Adrenal gland (tissue), 12 donors: ENCODE results near the gene PRR27. TPM values are rescaled to one million over a fixed set of nuclear protein-coding genes. Genes with fewer than 3 reads are reported as not detected.

ENCODE experiments used
- DNase-seq, 7 donors: peaks; one replicate each; pipeline ENCODE4 v3.0.0-alpha.2; 2019 to 2020
- H3K27ac ChIP-seq, 5 donors: fragments of 200-600 bp; sonication (generic) in 4 of 5; 1 replicate in 3 of 5; 2 replicates in 2 of 5; pipeline versions ENCODE4 v1.5.1 to v1.8.0; 2016 to 2020; ENCODE audit warnings: mild to moderate bottlenecking in 1 of 5
- H3K27me3 ChIP-seq: fragments of 200-600 bp; 2 replicates; pipeline ENCODE4 v1.8.0; 2021
- H3K36me3 ChIP-seq, 2 donors: fragments of 200-600 bp; replicated peaks in 1 of 2; 1 replicate in 1 of 2; 2 replicates in 1 of 2; pipeline versions ENCODE4 v1.5.1 to v1.8.0; 2018 to 2022
- H3K4me1 ChIP-seq, 2 donors: fragments of 200-600 bp; replicated peaks in 1 of 2; 1 replicate in 1 of 2; 2 replicates in 1 of 2; pipeline versions ENCODE4 v1.5.1 to v1.8.0; 2018 to 2021
- H3K4me3 ChIP-seq, 4 donors: fragments of 200-600 bp; sonication (generic) in 3 of 4; one replicate each; pipeline ENCODE4 v1.5.1; 2016 to 2018
- H3K9me3 ChIP-seq, 3 donors: fragments of 200-600 bp; sonication (generic) in 1 of 3; replicated peaks in 1 of 3; 1 replicate in 2 of 3; 2 replicates in 1 of 3; pipeline versions ENCODE4 v1.5.1 to v1.8.0; 2016 to 2021
- CTCF ChIP-seq, 6 experiments: fragments of 450-650 bp in 4 of 6; fragments of 200-600 bp in 2 of 6; sonication (generic) in 1 of 6; IDR thresholded peaks; 1 replicate in 5 of 6; 2 replicates in 1 of 6; pipeline versions ENCODE4 v1.5.1 to v1.8.0; 2016 to 2021; ENCODE audit warnings: antibody characterized with exemption in 6 of 6, mild to moderate bottlenecking in 2 of 6, moderate library complexity in 1 of 6
- POLR2A ChIP-seq, 2 donors: fragments of 450-650 bp; IDR thresholded peaks; one replicate each; pipeline ENCODE4 v1.6.1; 2017; ENCODE audit warnings: antibody characterized with exemption in 2 of 2, mild to moderate bottlenecking in 2 of 2, moderate library complexity in 1 of 2
- WGBS, 4 donors: extraction: QIAGEN DNeasy Blood & Tissue Kit in 2 of 4; methylation state at CpG; one replicate each; pipeline versions ENCODE4 v1.1.5 to v1.1.7; 2013 to 2017; 5-methylcytosine and 5-hydroxymethylcytosine counted together
- intact Hi-C, 2 donors: fragments of 100-400 bp; cut with DNase I; formaldehyde crosslinking; loops; one replicate each; pipeline versions ENCODE4 v1.14.1 to v1.15.0; 2022 to 2023
- polyA plus RNA-seq, 3 donors: library from polyadenylated mRNA; stranded (reverse); fragments of 200-250 nt in 2 of 3; fragments of 350-450 nt in 1 of 3; fragmentation: Illumina TruSeq in 1 of 3; extraction: RNeasy Lipid Tissue Mini Kit (QIAGEN cat#74804) in 1 of 3; gene quantifications; one replicate each; pipeline ENCODE4 v1.2.3, GENCODE V29; 2013 to 2014
- total RNA-seq, 9 donors: library from RNA; depleted of rRNA in 4 of 9; stranded (reverse); fragments of >200 nt in 4 of 9; fragments of 120-200 nt in 1 of 9; fragmentation: NEBNext Ultra II Directional in 1 of 9; extraction: Animal tissue kit (Norgen Biotek cat#: 25700) in 1 of 9; gene quantifications; one replicate each; pipeline versions ENCODE4 v1.1.0 to v1.2.4, GENCODE V29; 2013 to 2023
- donor health status: healthy with polysubstance abuse.
- donor health status: Bipolar disorder and iron deficiency.
- donor health status: DM: yes; HTN: yes; CAD: no.
- donor health status: DM: no; HTN: no; CAD: no.
- donor health status: DM: no; HTN: no; CAD: no.
- donor health status: DM: yes; HTN: yes; CAD: no.

PRR27 gene
- total and polyA plus RNA-seq, 12 donors = not detected

- Histone ChIP-seq H3K27ac (no peak overlapping the region), H3K36me3 (no peaks in the 10 kb centered on the region), H3K9me3 (no peaks in the 10 kb centered on the region), H3K4me1 (no peaks in the 10 kb centered on the region), H3K4me3 (no peak overlapping the region), H3K27me3 (no peaks in the 10 kb centered on the region)
- 67 to 87% (median 84%) methylated on average over 1 of the region's 1 CpG for WGBS, 4 donors
- DNase-seq = no peak
- TF ChIP-seq POLR2A (IDR thresholded peaks at IDR 0.05) = no peak
- no peak for TF ChIP-seq CTCF (IDR thresholded peaks at IDR 0.05)
- intact Hi-C loops = no loop called here
Observed at GRCh38 chr4:70120323-70120722, 33.7 kb upstream of the PRR27 start.

GRCh38 chr4:70133473-70133872, 20.6 kb upstream of the PRR27 start:
- no peak for TF ChIP-seq CTCF (IDR thresholded peaks at IDR 0.05)
- TF ChIP-seq POLR2A (IDR thresholded peaks at IDR 0.05) = no peak
- Histone ChIP-seq H3K4me3 (no peak overlapping the region), H3K36me3 (no peaks in the 10 kb centered on the region), H3K4me1 (no peaks in the 10 kb centered on the region), H3K9me3 (no peaks in the 10 kb centered on the region), H3K27ac (no peak overlapping the region), H3K27me3 (no peaks in the 10 kb centered on the region)
- DNase-seq = no peak
- 68 to 71% (median 69%) methylated on average over 14 to 15 of the region's 15 CpGs for WGBS, 4 donors
- intact Hi-C loops = no loop called here

- Histone ChIP-seq H3K4me1 (no peaks in the 10 kb centered on the region), H3K9me3 (no peaks in the 10 kb centered on the region), H3K36me3 (no peaks in the 10 kb centered on the region), H3K4me3 (no peak overlapping the region), H3K27me3 (no peaks in the 10 kb centered on the region), H3K27ac (no peak overlapping the region)
- TF ChIP-seq POLR2A (IDR thresholded peaks at IDR 0.05) (no peak), CTCF (IDR thresholded peaks at IDR 0.05) (no peak)
- WGBS, 4 donors = 59 to 74% (median 72%) methylated on average over 3 of the region's 3 CpGs
- DNase-seq = no peak
- intact Hi-C loops = no loop called here
Observed at GRCh38 chr4:70138751-70139150, 15.3 kb upstream of the PRR27 start.

- intact Hi-C loops = no loop called here
- WGBS, 4 donors = 60 to 73% (median 65%) methylated on average over 3 of the region's 3 CpGs
Observed at GRCh38 chr4:70151271-70151670, 2.8 kb upstream of the PRR27 start.

More at GRCh38 chr4:70151271-70151670, 2.8 kb upstream of the PRR27 start:
- TF ChIP-seq POLR2A (IDR thresholded peaks at IDR 0.05) (no peak), CTCF (IDR thresholded peaks at IDR 0.05) (no peak)
- Histone ChIP-seq H3K27me3 (no peaks in the 10 kb centered on the region), H3K36me3 (no peaks in the 10 kb centered on the region), H3K9me3 (no peaks in the 10 kb centered on the region), H3K27ac (no peak overlapping the region), H3K4me1 (no peaks in the 10 kb centered on the region), H3K4me3 (no peak overlapping the region)
- DNase-seq = no peak
